DMS79 (cell line): ENCODE results near the gene ZNF677.
"Not testable (repeated sequence)": the region's sequence is repeated elsewhere in the genome, so short reads cannot be mapped to it uniquely, and the experiment has no call there.

Experiments
- DNase-seq: peaks from one replicate; lab custom pipeline; 2025; lab: John Stamatoyannopoulos, UW

ZNF677 gene

DNA sequence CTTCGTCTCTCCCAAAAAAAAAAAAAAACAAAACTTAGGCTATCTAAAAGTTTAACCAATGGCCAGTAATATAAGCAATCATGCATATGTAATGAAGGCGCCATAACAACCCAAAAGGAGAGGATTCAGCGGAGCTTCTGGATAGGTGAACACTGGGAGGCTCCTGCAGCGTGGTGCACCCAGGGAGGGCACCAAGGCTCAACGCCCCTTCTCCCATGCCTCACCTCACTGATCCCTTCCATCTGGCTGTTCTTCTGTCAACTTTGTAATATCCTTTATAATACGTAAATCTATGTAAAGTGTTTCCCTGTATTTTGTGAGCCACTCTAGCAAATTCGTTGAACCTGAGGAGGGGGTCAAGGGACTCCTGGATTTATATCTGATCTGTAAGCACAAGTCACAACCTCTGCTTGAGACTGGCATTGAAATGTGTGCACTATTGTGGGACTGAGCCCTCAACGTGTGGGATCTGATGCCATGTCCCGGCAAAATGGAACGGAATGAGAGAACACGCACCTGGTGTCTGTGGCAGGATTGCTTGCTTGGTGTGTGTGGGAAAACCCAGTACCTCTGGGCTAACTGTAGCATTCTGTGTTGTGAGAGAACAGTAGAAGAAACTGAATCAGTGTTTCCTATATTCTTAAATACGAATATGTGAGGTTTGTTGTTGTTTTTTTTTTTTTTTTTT, 61.0 kb downstream of the ZNF677 start:
- no peak for DNase-seq

DNA sequence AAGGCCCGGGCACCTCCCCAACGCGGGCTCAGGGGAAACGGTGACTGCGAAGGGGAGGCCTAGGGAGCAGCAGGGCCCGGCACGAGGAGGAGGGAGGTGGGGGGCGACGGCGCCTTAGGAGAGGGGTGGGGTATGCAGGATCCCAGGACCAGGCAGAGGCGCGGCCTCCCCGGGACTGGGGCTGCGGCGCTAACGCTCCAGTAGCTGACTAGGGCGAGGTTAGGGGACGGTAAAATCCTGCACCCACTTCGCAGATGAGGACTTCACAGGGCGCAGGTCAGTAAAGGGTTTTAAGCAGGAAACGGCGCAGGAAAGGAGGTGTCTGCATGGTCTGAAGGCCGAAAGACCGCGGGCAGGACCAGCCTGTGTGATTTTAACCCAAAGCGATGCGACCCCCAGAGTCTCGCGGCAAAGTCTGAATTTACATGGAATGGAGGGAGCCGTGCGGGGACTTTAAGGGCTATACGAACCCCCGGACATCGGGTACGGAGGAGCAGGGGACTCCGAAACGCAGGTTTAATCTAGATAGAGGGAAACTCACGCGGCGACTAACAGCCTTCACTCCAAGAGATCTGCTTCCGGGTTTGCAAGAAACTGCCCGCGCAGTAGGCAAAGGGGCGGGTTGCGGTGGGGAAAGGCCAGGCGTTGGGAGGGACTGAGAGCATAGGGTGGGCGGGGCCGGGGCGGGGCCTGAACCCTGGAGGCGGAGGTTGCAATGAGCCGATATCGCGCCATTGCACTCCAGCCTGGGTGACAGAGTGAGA, 61.7 kb downstream of the ZNF677 start, which contains the start of gene ZNF665:
ZNF665 (minus strand) TSS at position 588 of the 764 bp plus-strand sequence. CDS start 10,460 bp downstream, outside the sequence.
- peak; percentile 76 for DNase-seq

- no peak for DNase-seq
These were observed 64.4 kb downstream of the ZNF677 start for GRCh38 chr19:53190253-53190652.

- not testable (repeated sequence) for DNase-seq
These were observed 64.9 kb downstream of the ZNF677 start for GRCh38 chr19:53189691-53190198.
